ENCODE data around the gene ZGRF1.
"Not testable (repeated sequence)": the region's sequence is repeated elsewhere in the genome, so short reads cannot be mapped to it uniquely, and the experiment has no call there.

Gene ZGRF1

GRCh38 chr4:112554271-112554670 lies 82.4 kb downstream of the ZGRF1 start:
- not testable (repeated sequence) for DNase-seq

DNA sequence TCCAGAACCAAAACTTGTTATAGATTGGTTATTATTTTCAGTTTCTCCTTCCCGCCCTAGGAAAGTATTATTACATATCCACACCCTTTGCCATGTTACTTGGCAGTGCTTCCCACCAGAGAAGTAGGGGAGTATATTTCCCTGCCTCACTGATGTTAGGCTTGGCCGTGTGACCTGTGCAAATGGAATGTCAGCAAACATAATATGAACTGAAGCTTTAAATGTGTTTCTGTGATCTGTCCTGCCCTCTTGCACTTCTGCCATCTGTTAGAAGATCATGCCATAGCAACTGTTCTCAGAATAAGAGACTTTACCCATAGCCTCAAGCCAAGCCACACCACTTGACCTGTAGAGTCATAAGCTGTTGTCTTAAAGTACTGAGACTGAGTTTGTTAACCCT lies 84.0 kb downstream of the ZGRF1 start:
- DNase-seq: no peak

GRCh38 chr4:112550728-112551127 lies 86.0 kb downstream of the ZGRF1 start:
- no peak for DNase-seq

DNA sequence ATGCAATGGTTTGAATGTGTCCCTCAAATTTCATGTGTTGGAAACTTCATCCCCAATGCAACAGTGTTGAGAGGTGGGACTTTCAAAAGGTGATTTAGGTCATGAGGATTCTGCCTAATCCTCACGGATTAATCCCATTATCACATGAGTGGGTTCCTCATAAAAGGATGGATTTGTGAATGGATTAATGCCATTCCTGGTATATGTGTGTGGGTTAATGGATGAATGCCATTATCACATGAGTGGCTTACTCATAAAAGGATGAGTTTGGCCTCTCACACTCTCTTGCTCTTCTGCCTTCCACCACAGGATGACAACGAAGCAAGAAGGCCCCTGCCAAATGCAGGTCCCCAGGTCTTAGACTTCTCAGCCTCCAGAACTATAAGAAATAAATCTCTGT lies 90.2 kb downstream of the ZGRF1 start:
- no peak for DNase-seq

DNA sequence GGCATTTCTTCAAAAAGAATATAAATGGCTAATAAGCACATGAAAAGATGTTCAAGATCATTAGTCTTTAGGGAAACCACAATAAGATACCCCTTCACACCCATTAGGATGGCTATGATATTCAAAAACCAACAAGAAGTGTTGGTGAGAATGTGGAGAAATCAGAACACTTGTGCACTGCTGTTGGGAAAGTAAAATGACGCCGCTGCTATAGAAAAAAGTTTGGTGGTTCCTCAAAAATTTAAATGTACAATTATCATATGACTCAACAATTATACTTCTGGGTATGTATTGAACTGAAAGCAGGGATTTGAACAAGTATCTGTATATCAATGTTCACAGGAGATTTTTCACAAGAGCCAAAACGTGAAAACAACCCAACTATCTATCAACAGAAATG lies 91.4 kb downstream of the ZGRF1 start:
- DNase-seq: no peak

- no peak for DNase-seq
Observed at GRCh38 chr4:112540695-112541094, 96.0 kb downstream of the ZGRF1 start.

GRCh38 chr4:112536123-112536522 lies 100.6 kb downstream of the ZGRF1 start:
- no peak for DNase-seq

DNA sequence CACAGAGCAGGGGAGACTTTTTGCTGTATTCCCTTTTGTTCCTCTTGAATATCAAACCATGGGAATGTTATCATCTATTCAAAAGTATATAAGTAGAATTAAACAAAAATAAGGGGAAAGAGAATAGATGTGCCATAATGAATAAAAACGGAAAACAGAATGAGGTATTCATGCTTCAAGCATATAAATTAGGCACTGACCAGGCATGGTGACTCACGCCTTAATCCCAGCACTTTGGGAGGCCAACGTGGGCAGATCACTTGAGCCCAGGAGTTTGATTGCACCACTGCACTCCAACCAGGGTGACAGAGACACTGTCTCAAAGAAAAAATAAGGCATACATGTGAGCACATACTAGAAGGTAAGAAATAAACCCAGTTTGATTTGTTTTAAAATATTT lies 104.4 kb downstream of the ZGRF1 start:
- DNase-seq: no peak

DNA sequence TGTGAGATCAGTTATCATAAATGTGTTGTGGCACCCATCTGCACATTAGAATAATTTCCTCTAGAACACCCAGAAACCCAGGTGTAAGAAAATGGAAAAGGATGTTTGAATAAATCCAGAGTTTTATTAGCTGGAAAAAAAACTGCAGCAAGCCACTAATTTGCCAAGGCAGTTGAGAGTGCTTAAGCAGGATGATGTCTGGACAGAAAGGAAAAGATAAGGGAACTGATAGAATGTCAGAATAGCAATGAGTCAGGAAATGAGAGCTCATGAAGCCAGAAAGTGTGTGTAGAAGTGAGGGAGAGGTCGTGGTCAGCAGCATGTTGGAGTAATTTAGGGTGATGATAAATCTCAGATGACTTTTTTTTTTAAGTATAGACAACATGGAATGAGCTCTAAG lies 105.6 kb downstream of the ZGRF1 start:
- no peak for DNase-seq

GRCh38 chr4:112526061-112526460 lies 110.6 kb downstream of the ZGRF1 start:
- DNase-seq: no peak

DNA sequence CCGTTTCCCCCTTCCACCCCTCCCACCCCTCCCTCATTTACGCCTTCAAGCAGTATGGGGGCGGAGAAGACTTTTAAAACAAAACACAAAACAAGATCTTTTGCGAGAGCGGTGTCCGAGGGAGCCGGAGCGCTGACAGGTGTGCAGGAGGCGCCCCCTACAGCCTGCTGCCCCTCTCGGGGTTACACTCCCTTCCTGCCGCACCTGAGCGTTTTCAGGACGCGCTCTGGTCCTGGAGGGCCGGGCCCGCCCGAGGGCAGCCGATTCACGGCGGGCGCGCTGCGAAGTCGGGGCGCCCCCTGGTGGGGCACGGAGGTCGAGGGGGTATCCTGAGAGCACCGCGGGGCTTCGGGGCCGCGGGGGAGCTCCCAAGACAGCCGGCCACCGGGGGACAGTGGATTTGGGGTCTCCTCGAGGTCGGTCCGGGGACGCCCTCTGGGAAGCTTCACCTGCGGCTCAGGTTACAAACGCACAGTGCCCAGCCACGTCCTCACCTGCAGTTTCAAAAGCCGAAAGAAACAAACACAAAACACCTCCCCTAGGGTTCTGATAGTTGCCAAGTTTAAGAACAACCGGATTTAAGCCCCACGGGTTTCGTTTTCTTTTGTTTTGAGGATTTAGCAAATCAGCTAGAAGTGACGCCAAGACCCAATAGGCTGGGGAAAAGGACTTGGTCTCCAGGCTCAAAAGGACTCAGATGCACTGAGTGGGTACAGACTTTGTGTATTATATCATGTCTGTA lies 112.8 kb downstream of the ZGRF1 start:
- peak; percentile 84 for DNase-seq

- no peak for DNase-seq
Observed at GRCh38 chr4:112523008-112523721, 113.5 kb downstream of the ZGRF1 start.

- DNase-seq: not testable (repeated sequence)
Observed at GRCh38 chr4:112522431-112522830, 114.3 kb downstream of the ZGRF1 start.

- DNase-seq: no peak
Observed at GRCh38 chr4:112521123-112522023, 115.3 kb downstream of the ZGRF1 start.

DNA sequence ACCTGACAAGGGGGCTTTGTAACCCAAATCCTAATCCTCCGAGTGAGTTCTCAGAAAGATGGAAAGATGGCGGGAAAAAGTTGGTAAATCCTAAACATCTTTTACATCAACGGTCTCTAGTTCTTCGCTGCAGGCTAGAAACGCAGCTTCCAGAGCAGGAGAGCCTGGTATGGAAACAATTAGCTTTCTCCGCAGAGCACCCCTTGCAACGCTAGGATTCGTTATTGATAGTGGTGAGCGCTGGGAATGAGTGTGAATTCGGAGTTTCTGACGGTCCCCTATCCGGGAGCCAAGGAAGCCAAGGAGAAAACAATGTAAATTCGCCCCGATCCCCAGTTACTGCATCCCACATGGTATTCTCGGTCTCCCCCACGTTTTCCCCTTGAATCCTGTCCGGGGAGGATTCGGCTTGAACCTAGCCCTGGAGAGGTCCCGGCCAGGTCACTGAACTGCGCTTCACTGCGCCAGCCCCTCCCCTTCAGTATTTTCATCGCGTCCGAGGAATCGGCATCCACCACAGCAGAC lies 116.0 kb downstream of the ZGRF1 start:
- DNase-seq: no peak

- DNase-seq: no peak
Observed at GRCh38 chr4:112519689-112520597, 116.8 kb downstream of the ZGRF1 start.

DNA sequence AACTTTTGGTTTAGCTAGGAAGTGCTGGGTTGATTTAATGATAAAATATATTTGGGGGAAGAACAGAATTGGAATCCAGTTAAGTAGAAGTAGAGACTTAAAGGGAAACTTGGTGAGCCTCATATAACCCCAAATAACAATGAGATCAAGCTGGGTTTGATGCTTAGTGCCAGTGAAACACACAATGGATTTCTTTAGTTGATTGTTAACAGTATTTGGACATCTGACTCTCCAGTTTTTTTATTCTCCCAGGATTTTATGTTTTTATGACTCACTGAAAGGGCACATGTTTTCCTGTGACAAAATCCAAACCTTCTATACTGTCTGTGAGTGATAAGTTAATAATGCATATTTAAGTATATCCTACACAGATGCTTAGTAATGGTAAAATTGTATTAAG lies 118.0 kb downstream of the ZGRF1 start:
- no peak for DNase-seq

GRCh38 chr4:112517911-112518310 lies 118.8 kb downstream of the ZGRF1 start:
- no peak for DNase-seq

- DNase-seq: no peak
Observed at GRCh38 chr4:112517067-112517634, 119.6 kb downstream of the ZGRF1 start.

GRCh38 chr4:112516471-112517066 lies 120.1 kb downstream of the ZGRF1 start:
- no peak for DNase-seq

GRCh38 chr4:112516066-112516470 lies 120.6 kb downstream of the ZGRF1 start, which contains the start of gene NEUROG2:
Gene NEUROG2, minus strand, starts transcription at chr4:112516180. Its CDS starts 705 bp downstream, at chr4:112515475.
- DNase-seq: no peak
